HG02885 (cell line): ENCODE measurements around the gene DSE.

Source experiments
- ATAC-seq: cut with Tn5 transposase; IDR thresholded peaks from one replicate; pipeline ENCODE4 v1.9.1; 2021; ENCODE audit warnings: mild to moderate bottlenecking; ENCODE audit not compliant: unreplicated experiment, poor library complexity

Gene DSE

DNA sequence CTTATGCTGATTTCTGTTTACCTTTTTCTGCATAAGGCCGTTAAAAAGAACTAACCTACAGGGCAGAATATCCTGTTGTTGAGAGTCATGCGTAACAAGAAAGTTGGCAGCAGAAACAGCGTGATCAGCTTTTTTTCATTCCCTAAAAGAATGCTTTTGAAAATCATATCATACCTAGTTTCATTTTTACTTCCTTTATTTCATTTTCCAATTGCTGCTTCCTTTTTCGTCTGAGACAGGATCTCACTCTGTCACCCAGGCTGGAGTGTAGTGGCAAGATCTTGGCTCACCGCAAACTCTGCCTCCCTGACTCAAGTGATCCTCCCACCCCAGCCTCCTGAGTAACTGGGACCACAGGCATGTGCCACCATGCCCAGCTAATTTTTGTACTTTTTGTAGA is 94.5 kb downstream of the DSE start:
- ATAC-seq: no peak

DNA sequence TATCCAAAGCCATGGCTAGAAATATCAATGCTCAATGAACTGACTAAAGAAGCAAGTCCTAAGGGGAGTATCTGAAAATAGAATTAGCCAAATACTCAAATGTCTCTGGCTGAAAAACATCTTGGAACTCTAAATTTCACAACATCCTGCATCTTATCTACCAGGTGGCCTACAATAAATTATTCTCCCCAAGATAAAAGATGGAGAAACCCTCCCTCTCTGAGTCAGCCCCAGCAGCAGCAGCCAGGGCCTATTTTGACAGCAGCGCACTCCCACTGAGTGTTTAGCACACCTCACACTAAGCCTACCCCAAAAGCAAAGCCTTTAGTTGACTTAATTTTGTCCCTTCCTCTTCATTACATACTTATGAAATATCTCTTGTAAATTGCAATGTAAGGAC is 96.3 kb downstream of the DSE start:
- no peak for ATAC-seq

DNA sequence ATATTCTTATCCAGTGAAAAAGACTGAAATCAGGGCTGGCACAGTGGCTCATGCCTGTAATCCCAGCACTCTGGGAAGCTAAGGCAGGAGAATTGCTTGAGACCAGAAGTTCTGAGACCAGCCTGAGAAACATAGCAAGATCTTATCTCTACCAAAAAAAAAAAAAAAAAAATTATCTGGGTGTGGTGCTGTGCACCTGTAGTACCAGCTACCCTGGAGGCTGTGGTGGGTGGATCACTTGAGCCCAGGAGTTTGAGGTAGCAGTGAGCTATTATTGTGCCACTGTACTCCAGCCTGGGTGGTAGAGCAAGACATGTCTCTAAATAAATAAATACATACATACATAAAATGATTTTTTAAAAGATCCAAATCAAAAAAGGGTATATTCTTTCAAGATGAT is 96.8 kb downstream of the DSE start:
- no peak for ATAC-seq

DNA sequence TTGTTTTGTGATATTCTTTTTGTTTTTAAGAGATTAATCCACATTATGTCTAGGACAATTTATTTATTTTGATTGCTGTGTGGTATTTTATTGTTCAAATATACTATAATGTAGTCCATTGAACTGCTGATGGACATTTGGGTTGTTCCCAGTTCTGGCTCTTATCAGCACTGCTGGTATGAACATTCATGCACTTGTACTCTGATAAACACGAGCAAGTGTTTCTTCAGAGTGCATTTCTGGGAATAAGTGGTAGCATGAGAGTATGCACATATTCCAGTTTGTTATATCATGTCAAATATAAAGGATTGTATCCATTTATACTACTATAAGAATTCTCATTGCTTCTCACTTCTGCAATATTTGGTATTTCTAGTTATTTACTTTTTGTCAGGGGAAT is 97.5 kb downstream of the DSE start:
- no peak for ATAC-seq

DNA sequence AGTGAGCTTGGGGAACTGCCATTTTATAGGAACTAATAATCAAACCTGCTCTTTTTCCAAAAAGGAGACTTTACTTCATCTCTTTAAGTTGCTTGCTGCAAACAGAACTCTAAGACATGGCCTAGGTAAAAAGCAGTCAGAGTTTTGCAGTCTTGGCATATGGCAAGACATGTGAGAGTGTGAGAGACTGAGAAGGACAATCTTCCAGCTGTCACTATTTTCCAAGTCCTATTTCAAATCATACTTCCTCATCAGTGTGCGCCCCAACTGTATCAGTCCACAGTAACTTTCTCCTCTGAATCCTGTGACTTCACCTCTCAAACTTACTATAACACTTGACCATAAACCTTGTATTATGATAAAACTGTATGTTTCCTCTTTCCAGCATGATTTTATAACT is 100.8 kb downstream of the DSE start:
- ATAC-seq: no peak

DNA sequence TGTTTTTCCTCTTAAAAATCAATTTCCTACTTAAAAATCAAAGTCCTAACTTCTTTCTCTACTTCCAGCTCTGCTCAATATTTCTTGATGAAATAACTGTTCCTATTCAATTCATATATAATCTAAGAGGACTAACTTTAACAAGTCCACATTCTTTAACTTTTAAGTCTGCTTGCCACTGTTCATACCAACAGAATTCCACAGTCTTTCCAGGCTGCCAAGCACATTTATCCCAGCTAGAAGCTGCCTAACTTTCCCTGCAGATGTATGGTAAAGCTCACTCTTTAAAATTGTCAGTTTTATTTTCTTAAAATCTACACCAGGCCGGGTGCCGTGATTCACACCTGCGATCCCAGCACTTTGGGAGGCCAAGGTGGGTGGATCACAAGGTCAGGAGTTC is 102.0 kb downstream of the DSE start:
- ATAC-seq: no peak

DNA sequence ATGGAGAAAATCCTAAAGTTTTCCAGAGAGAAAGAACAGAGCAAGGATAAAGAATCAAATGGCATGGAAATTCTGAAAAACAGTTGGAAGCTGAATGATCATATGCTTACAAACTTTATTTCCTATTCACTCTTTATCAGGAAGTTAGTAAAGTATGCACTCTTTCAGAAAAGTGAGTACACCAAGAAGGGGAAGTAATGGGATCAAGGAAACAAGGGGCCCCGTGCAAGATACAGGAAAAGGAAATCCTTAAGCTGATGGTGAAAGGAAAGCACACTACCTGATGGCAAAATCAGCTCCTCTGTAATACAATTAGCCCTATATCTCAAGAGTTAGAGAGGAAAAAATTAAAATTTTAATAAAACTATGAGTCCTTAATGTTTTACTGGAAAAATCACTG is 104.4 kb downstream of the DSE start:
- ATAC-seq: no peak

DNA sequence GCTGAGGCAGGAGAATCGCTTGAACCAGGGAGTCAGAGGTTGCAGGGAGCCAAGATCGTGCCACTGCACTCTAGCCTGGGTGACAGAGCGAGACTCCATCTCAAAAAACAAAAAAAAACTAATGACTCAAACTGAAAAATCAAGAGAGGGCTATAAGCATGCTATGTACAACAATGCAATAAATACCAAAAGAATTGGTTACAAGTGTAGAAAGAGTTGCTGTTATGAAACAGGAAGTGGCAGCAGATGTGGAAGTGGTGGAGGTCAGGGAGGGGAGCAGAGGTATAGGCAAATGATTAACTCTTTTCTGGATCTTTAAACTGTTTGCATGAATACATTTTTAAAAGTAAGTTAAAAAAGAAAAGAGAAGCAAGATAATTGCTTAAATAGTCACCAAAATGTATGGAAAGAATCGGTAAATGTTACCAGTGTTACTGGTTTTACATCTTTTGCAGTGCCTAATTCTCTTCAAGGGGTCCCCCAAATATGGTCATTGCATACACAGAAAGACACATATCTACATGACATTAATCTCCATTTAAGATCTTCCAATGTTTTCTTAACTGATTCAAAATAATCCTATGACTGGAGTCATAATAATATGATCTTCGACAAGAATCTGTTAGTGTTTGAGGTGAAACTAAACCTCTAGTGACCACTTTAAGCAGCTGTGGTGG is 105.4 kb downstream of the DSE start:
- ATAC-seq: peak; percentile 100

DNA sequence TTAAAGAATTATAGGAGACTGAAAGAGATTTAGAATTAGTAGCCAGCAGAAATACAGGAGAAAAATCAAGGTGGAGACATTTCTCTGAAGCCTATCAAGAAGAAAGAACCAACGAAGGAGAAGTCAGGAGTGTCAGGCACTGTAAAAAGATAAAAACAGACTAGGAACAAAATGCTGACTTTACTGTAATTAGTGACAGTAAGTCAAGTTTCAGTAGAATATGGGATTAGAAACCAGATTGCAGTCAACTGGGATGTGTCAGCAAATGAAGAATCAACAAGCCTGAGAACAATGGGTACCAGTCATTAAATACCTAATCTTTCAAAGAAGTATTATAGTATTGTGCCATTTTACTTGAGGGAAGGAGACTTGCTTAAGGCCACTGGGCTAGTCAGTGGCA is 112.0 kb downstream of the DSE start:
- ATAC-seq: no peak

DNA sequence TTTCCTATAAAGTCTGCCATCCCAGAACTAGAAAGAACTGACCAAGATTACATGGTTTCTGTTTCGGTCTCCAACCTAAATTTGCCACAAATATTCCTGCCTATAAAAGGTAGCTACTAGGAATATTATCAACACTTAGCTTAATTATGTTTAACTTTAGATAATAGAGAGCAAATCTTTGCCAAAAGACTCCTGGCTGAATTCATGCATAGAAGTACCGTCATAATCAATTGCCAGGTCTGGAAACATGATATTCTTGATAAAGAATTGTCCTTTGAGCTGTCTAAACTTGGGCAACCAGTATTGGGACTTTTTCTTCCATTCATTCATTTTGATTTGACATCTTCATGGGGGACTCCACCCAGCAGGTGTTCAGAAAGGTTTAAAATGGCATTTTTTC is 112.9 kb downstream of the DSE start:
- no peak for ATAC-seq

DNA sequence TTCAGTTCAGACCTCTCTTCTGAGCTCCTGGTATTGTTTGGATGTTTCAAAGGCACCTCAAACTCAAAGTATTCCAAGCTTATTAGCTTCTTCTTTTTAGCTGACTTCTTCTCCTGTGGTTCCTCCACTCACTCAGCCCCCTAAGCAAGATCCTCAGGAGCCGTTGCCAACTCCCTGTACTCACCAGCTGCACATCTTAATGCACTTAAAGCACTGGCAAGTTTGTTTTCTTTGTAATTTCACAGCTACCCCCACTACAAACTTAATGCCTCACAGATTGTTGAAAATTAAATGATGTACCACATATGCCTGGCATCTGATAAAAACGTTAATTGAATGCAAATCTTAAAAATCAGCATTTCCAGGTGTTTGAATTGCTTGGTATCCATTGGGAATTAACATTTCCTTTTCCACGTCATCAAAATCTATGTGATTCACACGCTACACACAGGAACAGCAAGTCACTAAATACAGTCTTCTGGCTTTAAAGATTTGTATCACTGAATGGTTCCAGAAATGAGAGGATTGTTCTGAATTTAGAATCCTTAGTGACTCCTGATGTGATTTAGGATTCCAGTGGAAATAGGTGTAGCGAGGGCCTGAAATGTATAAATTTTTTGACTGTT is 114.9 kb downstream of the DSE start:
- ATAC-seq: no peak

DNA sequence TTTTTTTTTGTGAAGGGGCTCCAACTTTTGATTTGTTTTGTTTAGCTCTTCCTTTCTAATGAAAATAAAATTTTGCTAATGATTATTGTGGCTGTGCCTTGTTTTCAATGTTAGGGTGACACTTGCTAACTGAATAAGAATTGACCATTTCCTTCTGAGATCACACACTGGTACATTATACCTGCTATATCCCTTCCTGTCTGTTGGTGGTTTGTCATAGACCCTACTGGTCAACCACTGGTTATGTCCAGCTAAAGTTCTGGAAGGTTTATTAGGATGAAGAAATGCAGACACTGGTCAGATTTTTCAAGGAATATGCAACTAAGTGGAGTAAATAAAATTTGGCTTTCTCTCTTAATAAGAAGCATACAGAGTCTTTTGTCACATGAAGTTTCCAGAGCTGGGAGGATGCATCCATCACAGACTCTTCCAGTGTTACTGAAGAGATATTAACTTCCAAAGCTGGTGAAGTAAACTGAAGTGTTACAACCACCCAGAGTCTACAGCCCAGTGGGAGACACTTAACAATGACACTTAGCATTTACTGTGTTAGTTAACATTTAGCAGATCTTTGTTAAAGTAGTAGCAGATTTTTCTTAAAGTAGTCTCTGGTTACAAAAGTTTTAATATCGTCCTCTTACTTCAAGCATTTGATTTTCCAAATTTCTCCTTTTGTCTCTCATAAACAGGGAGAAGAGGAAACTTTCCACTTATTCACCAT is 121.0 kb downstream of the DSE start:
- no peak for ATAC-seq

DNA sequence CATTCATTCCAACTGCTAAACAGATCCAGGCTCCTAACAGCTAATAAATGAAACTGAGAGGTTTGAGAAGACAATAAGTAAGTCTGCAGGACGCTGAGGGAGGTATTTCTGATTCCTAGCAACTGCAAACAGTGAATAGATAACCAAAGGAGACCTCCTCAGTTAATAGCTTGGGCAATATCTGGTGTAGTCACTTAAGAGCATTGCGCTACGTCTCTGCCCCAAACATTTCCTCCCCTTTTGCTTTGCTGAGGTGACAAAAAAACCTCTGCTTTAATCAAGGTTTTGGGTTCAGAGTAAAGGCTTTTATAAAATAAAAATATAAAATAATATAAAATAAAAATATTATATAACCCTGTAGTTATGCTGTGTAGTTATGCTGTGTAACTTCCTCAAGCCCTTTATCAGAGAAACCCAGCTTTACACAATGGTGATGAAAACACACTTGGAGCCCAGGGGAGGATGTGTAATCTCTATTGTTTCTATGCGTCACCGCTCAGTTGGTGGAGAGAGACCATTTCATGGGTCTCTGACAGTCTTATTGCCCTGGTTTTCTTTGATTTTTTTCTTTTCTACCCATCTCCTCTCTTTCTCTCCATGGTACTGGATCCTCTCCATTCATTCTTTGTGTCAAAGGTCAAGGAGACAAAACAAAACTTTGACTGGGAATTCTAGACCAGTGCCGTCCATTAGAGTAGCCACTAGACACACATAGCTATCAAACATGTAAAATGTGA is 121.8 kb downstream of the DSE start:
- no peak for ATAC-seq
